SJCRH30 (cell line): ENCODE results near the gene ACTC1. TPM values are rescaled to one million over a fixed set of nuclear protein-coding genes. Genes with fewer than 3 reads are reported as not detected.
A peak's percentile ranks its signal among the peaks of the same experiment; 100 is the strongest.
"Not testable (repeated sequence)": the region's sequence is repeated elsewhere in the genome, so short reads cannot be mapped to it uniquely, and the experiment has no call there.

Source experiments
- DNase-seq, 2 experiments: peaks; one replicate each; pipeline ENCODE4 v3.0.0-alpha.2; 2015 to 2020
- H3K27ac ChIP-seq: fragments of 250-450 bp; sonication (Bioruptor Pico); 2 replicates; pipeline ENCODE4 v1.5.1; 2020; ENCODE audit warnings: mild to moderate bottlenecking, moderate library complexity
- H3K27me3 ChIP-seq: fragments of 250-450 bp; sonication (Bioruptor Pico); 2 replicates; pipeline ENCODE4 v1.5.1; 2020; ENCODE audit warnings: mild to moderate bottlenecking, moderate library complexity
- H3K36me3 ChIP-seq: fragments of 250-450 bp; sonication (Bioruptor Pico); 2 replicates; pipeline ENCODE4 v1.5.1; 2020; ENCODE audit warnings: mild to moderate bottlenecking, moderate library complexity
- H3K4me1 ChIP-seq: fragments of 250-450 bp; sonication (Bioruptor Pico); 2 replicates; pipeline ENCODE4 v1.5.1; 2020; ENCODE audit warnings: mild to moderate bottlenecking, moderate library complexity
- H3K4me3 ChIP-seq: fragments of 250-450 bp; sonication (Bioruptor Pico); 2 replicates; pipeline ENCODE4 v1.5.1; 2020; ENCODE audit warnings: mild to moderate bottlenecking, moderate library complexity
- H3K9me3 ChIP-seq: fragments of 250-450 bp; sonication (Bioruptor Pico); replicated peaks from 2 replicates; pipeline ENCODE4 v1.5.1; 2020; ENCODE audit warnings: mild to moderate bottlenecking, moderate library complexity
- total RNA-seq: library from RNA; depleted of rRNA; stranded (reverse); fragments of >200 nt; shearing (Covaris generic); gene quantifications from 2 replicates; pipeline ENCODE4 v1.2.3, GENCODE V29; 2014

The ACTC1 gene
- total RNA-seq, 1 experiment from 2014 or later: 325 TPM

DNA sequence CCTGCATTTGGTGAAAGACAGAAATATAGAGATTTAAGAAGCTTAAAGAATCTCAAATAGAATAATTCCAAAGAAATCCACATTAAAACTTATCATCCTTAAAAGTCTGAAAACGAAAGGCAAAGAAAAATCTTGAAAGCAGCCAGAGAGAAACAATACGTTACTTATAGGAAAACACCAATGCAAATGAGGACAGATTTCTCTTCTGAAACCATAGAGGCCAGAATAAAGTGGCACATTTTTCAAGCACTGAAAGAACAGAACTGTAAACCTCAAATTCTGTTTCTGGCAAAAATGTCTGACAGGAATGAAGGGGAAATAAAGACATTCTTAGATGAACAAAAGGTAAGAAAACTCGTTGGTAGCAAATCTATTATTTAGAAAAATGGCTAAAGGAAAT lies 13.8 kb upstream of the ACTC1 start:
- Histone ChIP-seq H3K27me3 (no peaks in the 10 kb centered on the region), H3K27ac (no peak overlapping the region), H3K4me3 (no peak overlapping the region), H3K4me1 (peaks cover 24% of the 10 kb centered on the region), H3K36me3 (no peaks in the 10 kb centered on the region), H3K9me3 (no peaks in the 10 kb centered on the region; the same call in 1 of the 2 replicates)
- DNase-seq: no peak

DNA sequence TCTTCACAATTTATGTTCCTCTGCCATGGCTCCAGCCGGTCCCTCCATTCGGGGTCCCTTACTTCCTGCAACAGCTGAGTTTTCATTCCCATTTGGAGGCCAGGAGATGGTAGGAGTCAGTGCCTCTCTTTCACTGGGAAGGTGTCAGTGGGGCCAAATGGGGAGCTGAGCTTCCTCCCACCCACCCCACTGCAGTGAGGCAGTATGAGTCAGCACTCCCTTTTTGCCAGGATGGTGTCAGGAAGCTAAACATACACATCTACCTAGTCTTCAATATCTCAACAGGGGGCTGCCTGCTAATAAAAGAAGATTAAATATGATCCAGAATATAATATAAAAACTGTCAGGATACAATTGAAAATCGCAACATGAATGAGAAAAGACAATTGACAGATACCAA lies 12.7 kb upstream of the ACTC1 start:
- Histone ChIP-seq H3K9me3 (no peaks in the 10 kb centered on the region; the same call in 1 of the 2 replicates), H3K4me3 (no peak overlapping the region), H3K27ac (no peak overlapping the region), H3K4me1 (peaks cover 35% of the 10 kb centered on the region), H3K27me3 (no peaks in the 10 kb centered on the region), H3K36me3 (no peaks in the 10 kb centered on the region)
- no peak for DNase-seq

DNA sequence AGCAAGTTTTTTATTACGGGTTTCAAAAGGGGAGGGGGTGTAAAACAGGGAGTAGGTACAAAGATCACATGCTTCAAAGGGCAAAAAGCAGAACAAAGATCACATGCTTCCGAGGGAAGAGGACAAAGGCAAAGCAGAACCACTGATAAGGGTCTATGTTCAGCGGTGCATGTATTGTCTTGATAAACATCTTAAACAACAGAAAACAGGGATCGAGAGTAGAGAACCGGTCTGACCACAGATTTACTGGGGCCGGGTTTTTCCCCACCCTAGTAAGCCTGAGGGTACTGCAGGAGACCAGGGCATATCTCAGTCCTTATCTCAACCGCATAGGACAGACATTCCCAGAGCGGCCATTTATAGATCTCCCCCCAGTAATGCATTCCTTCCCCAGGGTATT lies 11.9 kb upstream of the ACTC1 start:
- not testable (repeated sequence) for H3K4me3 ChIP-seq, DNase-seq, H3K36me3 ChIP-seq, H3K9me3 ChIP-seq, H3K27ac ChIP-seq, H3K27me3 ChIP-seq
- H3K4me1 ChIP-seq: peaks cover 40% of the 10 kb centered on the region

GRCh38 chr15:34804776-34805175 lies 9.4 kb upstream of the ACTC1 start:
- DNase-seq: no peak
- H3K27me3 ChIP-seq: no peaks in the 10 kb centered on the region
- no peak overlapping the region for H3K4me3 ChIP-seq
- H3K4me1 ChIP-seq: peaks cover 52% of the 10 kb centered on the region
- peak overlapping the region; percentile 88 for H3K27ac ChIP-seq
- no peaks in the 10 kb centered on the region; the same call in 1 of the 2 replicates for H3K9me3 ChIP-seq
- no peaks in the 10 kb centered on the region for H3K36me3 ChIP-seq

GRCh38 chr15:34804113-34804512 lies 8.8 kb upstream of the ACTC1 start:
- no peaks in the 10 kb centered on the region; the same call in 1 of the 2 replicates for H3K9me3 ChIP-seq

DNA sequence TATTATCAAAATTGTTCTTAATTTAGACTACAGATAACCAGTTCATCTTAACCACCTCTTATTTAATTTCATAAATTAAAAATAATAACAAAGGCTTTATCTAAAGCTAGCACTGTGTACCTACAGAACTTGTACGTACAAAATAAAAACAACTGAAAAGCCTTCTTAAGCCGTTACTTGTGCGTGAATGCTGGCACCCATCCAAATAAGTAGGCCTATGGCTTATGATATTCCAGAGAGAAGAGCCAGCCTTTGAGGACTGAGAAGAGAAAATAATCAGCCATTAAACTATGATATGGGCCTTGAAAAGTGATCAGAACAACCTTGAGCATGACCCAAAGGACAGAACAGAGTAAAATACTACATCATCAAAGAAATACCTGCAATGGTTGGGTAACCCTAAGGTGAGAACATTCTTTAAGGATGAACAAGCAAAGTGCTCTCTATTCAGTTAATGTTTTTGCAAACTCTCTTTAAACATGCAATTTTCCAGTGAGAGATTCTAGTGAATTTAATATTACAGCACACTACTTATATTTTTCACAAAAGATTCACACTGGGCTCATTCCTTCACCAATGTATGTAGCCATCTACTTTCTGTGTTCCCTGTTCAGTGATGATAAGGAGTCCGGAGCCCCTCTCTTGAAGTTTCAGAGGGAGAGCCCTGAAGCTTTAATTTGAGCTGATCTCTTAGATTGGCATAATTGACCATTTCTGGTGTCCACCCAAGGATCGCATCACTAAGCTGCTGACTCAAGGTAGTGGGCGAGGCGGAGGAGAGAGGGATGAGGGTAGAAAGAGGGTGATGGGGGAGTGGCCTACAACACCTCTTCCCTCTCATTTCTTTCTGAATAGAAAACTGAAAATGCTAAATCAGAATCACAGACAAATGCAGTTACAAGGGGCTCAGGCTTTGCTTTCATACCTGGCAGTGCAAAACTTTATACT lies 7.7 kb upstream of the ACTC1 start:
- Histone ChIP-seq H3K36me3 (no peaks in the 10 kb centered on the region), H3K4me1 (peaks cover 64% of the 10 kb centered on the region), H3K27ac (peak overlapping the region; percentile 88), H3K27me3 (no peaks in the 10 kb centered on the region), H3K4me3 (no peak overlapping the region), H3K9me3 (no peaks in the 10 kb centered on the region; the same call in 1 of the 2 replicates)
- peak; percentile 58 to 81 for DNase-seq

More at GRCh38 chr15:34804113-34804512, 8.8 kb upstream of the ACTC1 start:
- Histone ChIP-seq H3K27ac (peak overlapping the region; percentile 88), H3K4me1 (peaks cover 53% of the 10 kb centered on the region), H3K36me3 (no peaks in the 10 kb centered on the region), H3K4me3 (no peak overlapping the region), H3K27me3 (no peaks in the 10 kb centered on the region)
- DNase-seq: peak in 1 of 2 experiments; percentile 60

DNA sequence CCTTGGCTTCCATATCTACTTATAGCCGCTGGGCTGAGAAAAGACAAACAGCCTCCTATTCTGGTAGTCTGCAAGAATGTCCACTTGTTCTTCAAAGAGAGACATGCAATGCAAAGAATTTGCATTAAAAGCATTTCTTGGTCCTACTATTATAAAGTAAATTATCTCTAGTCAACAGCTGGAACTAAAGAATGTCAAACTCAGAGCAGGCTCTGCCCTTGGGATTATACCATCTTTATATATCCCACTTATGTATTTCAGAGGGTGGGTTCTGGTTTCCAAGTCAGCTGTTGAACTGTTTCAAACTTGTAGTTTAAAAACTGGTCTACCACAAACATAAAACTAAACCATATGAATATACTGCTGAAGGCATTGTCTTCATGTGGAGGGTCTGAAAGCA lies 7.0 kb upstream of the ACTC1 start:
- Histone ChIP-seq H3K27me3 (no peaks in the 10 kb centered on the region), H3K4me1 (peaks cover 71% of the 10 kb centered on the region), H3K36me3 (no peaks in the 10 kb centered on the region), H3K4me3 (no peak overlapping the region), H3K9me3 (no peaks in the 10 kb centered on the region; the same call in 1 of the 2 replicates), H3K27ac (peak overlapping the region; percentile 88)
- peak; percentile 68 to 88 for DNase-seq

DNA sequence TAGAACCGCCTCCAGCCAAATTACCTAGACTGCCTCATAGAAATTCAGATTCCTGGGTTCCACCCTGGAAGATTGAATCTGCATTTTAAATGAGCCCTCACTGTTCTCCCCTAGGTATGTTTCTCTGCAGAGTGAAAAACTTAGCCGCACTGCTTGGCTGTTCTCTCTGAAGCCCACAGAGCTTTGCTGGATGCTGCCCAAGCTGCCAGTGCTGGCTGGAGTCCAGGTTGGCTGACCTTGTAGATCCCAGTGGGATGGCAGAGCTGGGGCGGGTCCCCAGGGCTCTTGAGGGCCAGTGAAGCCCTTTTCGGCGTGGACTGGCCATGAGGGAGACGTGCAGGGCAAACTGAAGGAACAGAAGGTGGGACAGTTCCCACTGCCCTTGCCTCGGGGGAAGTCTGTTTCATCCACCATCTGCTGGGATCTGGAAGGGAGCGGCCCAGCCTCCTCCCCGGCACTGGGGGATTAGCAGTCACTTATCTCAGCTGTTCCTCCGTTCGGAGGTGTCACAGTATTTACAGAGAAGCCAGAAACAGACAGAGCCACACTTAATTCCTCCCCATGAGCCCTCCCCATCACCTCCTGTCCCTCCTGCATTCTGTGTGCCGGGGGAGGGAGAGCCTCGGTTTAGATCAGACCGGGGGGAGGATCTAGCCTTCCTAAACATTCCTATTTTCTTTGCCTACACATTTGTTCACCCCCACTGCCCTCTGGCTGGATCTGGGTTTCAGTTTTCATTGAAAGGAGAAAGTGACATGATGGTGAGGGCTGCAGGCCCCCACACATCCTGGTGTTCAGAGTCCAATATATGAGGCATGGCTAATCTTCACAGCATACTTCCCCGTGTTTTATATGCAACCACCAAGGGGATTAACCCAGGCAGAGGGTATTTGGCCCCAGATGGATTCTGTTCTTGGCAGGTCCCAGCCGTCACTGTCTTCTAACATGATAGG lies 4.1 kb upstream of the ACTC1 start:
- peak overlapping the region; percentile 88 for H3K27ac ChIP-seq
- peak; percentile 97 to 98 for DNase-seq
- peak overlapping the region; percentile 22 for H3K4me3 ChIP-seq
- peaks cover 2% of the 10 kb centered on the region for H3K36me3 ChIP-seq
- H3K4me1 ChIP-seq: peaks cover 74% of the 10 kb centered on the region
- no peaks in the 10 kb centered on the region for H3K27me3 ChIP-seq
- no peaks in the 10 kb centered on the region for H3K9me3 ChIP-seq

- no peak for DNase-seq
- Histone ChIP-seq H3K27me3 (no peaks in the 10 kb centered on the region), H3K36me3 (peaks cover 27% of the 10 kb centered on the region), H3K9me3 (no peaks in the 10 kb centered on the region), H3K4me3 (no peak overlapping the region), H3K27ac (peak overlapping the region; percentile 97; the same call in 1 of the 2 replicates), H3K4me1 (peaks cover 56% of the 10 kb centered on the region)
Observed at GRCh38 chr15:34796847-34797435, 1.6 kb upstream of the ACTC1 start.

GRCh38 chr15:34794590-34795206 lies 651 bp downstream of the ACTC1 start:
- Histone ChIP-seq H3K4me1 (peaks cover 43% of the 10 kb centered on the region), H3K9me3 (no peaks in the 10 kb centered on the region), H3K4me3 (peak overlapping the region; percentile 77), H3K27me3 (no peaks in the 10 kb centered on the region), H3K36me3 (peaks cover 48% of the 10 kb centered on the region), H3K27ac (peak overlapping the region; percentile 97)
- peak; percentile 43 to 58 for DNase-seq

- DNase-seq: no peak
- Histone ChIP-seq H3K27ac (peak overlapping the region; percentile 97), H3K4me3 (peak overlapping the region; percentile 77), H3K36me3 (peaks cover 56% of the 10 kb centered on the region), H3K27me3 (no peaks in the 10 kb centered on the region), H3K4me1 (peaks cover 39% of the 10 kb centered on the region), H3K9me3 (no peaks in the 10 kb centered on the region)
Observed at GRCh38 chr15:34793901-34794300, 1.4 kb downstream of the ACTC1 start.

- Histone ChIP-seq H3K9me3 (no peaks in the 10 kb centered on the region), H3K4me3 (peak overlapping the region; percentile 77), H3K4me1 (peaks cover 31% of the 10 kb centered on the region), H3K36me3 (peaks cover 60% of the 10 kb centered on the region), H3K27ac (peak overlapping the region; percentile 97; the same call in 1 of the 2 replicates), H3K27me3 (no peaks in the 10 kb centered on the region)
- DNase-seq: no peak
Observed at GRCh38 chr15:34793071-34793470, 2.3 kb downstream of the ACTC1 start.

DNA sequence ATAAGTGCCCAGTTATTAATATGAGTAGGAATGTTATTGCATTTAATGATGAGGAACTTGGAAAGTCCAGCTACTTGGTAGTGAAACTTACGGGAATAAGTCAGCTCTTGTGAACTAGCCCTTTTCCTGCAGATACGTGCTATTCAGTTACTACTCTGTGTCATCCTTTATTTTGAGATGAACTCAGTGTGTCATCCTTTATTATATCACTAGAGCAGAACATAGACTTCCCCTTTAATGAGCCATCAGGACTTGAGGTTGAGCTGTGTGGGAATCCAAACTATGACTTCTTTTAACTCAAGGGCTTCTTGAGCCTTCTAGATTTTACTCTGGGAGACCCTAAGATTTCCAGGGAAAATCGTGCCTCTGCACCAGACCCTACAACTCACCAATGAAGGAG lies 3.6 kb downstream of the ACTC1 start:
- DNase-seq: no peak
- Histone ChIP-seq H3K27me3 (no peaks in the 10 kb centered on the region), H3K27ac (peak overlapping the region; percentile 0; the same call in 1 of the 2 replicates), H3K4me3 (peak overlapping the region; percentile 77), H3K9me3 (no peaks in the 10 kb centered on the region), H3K4me1 (peaks cover 17% of the 10 kb centered on the region), H3K36me3 (peaks cover 60% of the 10 kb centered on the region)

- H3K27ac ChIP-seq: no peak overlapping the region
- H3K4me1 ChIP-seq: peaks cover 9% of the 10 kb centered on the region; the same call in 1 of the 2 replicates
- H3K4me3 ChIP-seq: no peak overlapping the region
- H3K36me3 ChIP-seq: peaks cover 60% of the 10 kb centered on the region
- no peaks in the 10 kb centered on the region for H3K27me3 ChIP-seq
- no peaks in the 10 kb centered on the region for H3K9me3 ChIP-seq
- no peak for DNase-seq
Observed at GRCh38 chr15:34790121-34790520, 5.2 kb downstream of the ACTC1 start.
